PC-3 (cell line): ENCODE results near the gene TCERG1.

ENCODE experiments used
- CTCF ChIP-seq: fragments of 300-600 bp; sonication (generic); conservative IDR thresholded peaks from 2 replicates; pipeline ENCODE4 v1.5.1; 2017; ENCODE audit warnings: antibody characterized with exemption, low read depth, mild to moderate bottlenecking, low read length
- EZH2 ChIP-seq: fragments of 300-600 bp; sonication (generic); IDR thresholded peaks from one replicate; pipeline ENCODE4 v1.6.1; 2017; ENCODE audit warnings: antibody characterized with exemption, mild to moderate bottlenecking, low read length; ENCODE audit not compliant: unreplicated experiment

- TF ChIP-seq EZH2 (no peak), CTCF (no peak)
Measured at GRCh38 chr5:146441896-146442295, 5.2 kb upstream of the TCERG1 start.
